A172 (cell line): ENCODE data around the gene CCDC12. TPM values are rescaled to one million over a fixed set of nuclear protein-coding genes. Genes with fewer than 3 reads are reported as not detected.

Experiments
- DNase-seq: peaks from one replicate; pipeline ENCODE4 v3.0.0-alpha.2; 2015; ENCODE audit warnings: low spot score
- total RNA-seq: library from RNA; depleted of rRNA; stranded (reverse); fragments of >200 nt; shearing (Covaris generic); gene quantifications from 2 replicates; pipeline ENCODE4 v1.2.3, GENCODE V29; 2014

The CCDC12 gene
- total RNA-seq, 1 experiment from 2014 or later, result 21.1 TPM

DNA sequence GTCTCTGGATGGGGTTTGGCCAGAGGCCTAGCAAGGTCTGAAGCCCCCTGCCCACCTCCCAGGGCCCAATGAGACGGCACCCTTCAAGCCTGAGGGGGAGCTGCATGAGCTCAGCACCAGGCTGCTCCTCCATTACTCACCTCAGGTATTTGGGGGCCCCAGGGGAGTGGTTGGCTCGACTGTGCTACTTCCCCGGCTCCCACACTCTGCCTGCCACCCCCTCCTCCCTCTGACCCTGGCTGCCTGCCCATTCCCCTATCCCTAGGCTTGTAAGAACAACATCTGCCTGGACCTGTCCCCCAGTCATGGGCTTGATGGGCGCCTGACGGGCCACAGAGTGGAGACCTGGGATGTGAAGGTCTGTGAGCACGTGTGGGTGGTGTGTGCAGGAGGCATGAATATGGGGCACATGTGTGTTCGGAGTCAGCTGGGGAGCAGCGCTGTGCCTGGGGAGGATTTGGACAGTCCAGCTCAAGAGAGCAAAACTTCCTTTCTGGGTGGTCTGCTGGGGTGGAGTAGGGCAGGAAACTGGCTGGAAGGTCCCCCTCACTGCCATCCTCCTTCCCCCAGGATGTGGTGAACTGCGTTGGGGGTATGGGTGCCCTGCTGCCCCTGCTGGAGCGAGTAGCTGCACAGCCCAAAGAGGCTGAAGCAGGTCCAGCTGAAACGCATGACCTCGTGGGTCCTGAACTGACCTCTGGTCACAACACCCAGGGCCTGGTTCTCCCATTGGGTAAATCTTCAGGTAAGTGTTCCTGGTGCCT, 20.3 kb upstream of the CCDC12 start:
- DNase-seq, result no peak

GRCh38 chr3:46995901-46996562, 19.5 kb upstream of the CCDC12 start:
- no peak for DNase-seq

DNA sequence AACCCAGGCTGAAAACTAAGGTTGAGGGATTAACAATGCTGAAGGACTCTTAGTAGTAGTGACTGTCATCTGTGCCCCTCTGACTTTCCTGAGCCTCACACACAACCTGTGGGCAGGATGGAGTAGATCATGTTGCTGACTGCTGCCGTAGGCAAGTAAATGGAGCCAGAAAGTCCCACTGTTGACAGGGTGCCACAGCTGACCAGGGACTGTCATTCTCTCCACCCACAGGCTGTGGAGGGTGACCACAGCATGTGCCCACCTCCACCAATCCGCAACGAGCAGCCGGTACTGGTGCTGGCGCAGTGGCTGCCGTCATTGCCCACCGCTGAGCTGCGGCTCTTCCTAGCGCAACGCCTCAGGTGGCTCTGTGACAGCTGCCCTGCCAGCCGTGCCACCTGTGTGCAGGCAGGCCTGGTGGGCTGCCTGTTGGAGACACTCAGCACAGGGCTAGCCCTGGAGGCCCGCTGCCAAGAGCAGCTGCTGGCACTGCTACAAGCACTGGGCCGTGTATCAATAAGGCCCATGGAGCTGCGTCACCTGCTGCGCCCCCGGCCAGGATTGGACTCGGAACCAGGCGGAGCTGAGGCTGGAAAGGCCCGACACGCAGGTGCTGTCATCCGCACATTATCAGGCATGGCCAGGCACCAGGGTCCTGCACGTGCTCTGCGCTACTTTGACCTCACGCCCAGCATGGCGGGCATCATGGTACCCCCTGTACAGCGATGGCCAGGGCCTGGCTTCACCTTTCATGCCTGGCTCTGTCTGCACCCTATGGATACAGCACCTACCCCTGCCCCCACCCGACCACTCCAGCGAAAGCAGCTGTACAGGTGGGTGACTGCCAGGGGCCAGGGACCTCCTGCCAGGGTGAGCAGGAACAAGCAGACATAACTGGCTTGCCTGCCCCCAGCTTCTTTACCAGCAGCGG, 18.5 kb upstream of the CCDC12 start:
- DNase-seq, result no peak

GRCh38 chr3:46993986-46994385, 17.4 kb upstream of the CCDC12 start:
- DNase-seq, result no peak

DNA sequence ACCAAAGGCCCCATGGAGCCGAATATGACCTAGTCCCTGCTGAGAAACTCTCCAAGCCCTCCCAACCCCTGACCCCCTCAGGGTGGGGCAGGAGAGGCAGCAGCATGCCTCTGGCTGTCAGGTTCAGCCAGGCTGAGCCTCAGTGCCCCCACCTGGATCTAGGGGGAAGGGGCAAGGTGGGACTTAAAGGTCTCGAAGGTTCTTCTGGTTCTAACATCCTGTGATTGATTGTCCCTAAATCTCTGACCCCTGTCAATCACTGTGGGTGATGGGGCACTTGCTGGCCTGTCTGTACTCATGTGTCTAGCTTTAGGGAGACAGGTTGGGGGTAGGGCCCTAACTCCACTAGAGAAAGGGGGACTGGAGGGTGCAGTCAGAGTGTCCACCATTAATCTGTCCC, 16.7 kb upstream of the CCDC12 start:
- DNase-seq, result no peak

GRCh38 chr3:46992231-46992630, 15.7 kb upstream of the CCDC12 start:
- DNase-seq, result no peak

DNA sequence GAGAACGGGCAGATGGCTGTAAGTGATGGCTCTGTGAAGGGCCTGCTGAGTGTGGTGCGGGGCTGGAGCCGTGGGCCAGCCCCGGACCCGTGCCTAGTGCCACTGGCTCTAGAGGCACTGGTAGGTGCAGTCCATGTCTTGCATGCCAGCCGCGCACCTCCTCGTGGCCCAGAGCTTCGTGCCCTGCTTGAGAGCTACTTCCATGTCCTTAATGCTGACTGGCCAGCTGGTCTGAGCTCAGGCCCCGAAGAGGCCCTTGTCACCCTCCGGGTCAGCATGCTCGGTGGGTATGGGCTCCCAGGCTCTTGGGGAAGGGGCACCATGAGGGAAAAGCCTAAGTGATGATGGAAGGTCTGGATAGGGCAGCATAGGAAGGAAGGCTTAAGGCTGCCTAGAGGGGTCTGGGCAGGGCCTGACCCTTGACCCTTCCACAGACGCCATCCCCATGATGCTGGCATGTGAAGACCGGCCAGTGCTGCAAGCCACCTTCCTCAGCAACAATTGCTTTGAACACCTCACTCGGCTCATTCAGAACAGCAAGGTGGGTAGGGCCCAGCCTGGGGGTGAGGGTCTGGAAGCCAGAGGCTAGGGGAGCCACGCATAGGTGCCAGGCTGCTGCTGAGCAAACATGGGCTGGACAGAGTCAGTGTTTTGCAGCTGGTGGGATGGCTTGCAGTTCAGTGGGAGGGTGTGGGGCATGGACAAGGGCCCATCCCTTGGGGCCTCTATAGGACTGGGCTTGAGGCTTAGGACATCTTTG, 15.0 kb upstream of the CCDC12 start:
- no peak for DNase-seq

DNA sequence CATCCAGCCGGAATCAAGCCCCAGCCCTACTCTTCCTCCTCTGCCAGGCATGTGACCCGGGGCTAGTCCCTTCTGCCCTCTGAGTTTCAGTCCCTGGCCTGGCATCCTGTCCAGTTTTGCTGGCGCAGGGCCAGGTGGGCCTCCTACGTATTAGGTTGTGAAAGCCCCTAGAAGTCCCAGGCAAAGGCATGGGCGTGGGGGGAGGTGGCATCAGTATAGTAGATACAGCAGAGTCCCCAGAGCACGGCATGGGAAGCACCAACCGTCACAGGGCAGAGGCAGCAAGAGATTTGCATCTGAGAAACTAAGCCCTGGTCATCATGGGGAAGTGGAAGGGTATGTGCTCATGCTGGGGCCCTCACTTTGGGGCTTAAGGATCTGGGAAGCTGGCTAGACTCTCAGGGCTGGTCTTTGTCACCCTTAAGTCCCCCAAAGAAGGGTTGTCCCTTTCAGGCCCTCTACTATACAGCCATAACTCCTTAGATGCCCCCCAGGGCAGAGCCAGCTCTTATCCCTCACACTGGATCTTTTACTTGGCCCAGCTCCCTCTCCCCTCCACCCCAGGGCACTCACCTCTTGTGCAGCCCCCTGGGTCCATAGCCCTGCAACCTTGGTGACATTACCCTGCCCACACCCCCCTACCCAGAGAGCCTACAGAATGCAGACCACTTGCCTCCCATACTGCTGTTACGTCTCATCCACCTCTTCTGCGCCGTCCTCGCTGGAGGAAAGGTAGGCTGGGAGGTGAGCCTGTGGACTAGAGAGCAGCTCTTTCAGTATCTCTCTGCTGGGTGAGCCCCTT, 14.2 kb upstream of the CCDC12 start:
- no peak for DNase-seq

DNA sequence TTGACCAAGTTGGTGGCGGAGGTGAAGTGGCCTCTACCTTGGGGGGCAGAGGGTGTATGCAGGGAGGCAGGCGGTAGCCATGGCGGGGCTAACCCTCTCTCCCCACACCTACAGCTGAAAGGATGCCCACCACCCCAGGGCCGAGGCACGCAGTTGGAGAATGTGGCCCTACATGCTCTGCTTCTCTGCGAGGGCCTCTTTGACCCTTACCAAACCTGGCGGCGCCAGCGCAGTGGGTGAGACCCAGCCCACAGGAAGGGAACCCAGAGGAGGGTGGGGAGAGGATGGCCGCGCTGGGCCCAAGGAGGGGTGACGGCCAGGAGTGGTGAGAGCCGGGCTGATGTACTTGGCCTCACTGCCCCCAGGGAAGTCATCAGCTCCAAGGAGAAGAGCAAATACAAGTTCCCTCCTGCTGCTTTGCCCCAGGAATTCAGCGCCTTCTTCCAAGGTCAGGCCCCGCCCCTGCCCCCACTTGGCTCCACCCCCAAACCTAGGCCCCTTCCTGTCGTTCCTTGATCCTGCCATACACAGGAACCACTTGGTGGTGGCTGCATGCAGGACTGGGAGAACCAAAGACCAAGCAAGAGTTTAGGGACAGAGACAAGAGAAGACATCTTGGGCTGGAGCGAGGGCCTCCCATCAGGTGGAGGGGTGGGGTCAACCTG, 12.7 kb upstream of the CCDC12 start:
- DNase-seq, result no peak

GRCh38 chr3:46988616-46989015, 12.1 kb upstream of the CCDC12 start:
- no peak for DNase-seq

DNA sequence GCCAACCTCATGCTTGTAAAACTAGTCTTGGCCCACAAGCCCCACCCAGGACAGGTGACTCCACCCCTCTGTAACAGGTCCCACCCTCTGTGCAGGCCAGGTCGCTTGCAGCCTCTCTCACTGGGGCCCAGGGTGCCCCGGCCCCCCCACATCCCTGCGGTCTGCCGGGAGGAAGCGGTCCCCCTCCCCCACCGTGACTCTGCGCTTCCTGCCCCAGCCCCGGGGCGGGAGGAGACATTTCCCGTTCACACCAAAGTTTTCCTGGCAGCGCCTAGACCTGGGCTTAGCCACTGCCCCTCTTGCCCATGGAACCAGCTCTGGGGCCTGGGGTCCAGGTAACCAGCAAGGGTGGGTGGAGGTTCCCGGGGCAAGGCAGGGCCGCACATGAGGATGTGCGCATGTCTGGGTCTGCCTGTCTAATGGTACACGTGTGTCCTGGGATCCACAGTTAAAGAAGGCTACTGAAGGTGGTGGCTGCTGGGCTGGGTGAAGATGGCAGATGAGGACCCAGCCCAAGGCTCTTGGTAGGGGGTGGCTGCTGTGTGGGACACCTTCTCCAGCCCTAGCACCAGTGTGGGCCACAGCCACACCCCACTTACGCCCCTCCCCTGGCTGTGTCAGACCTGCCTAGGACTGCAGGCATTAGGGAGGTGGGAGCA, 11.3 kb upstream of the CCDC12 start:
- DNase-seq, result no peak

DNA sequence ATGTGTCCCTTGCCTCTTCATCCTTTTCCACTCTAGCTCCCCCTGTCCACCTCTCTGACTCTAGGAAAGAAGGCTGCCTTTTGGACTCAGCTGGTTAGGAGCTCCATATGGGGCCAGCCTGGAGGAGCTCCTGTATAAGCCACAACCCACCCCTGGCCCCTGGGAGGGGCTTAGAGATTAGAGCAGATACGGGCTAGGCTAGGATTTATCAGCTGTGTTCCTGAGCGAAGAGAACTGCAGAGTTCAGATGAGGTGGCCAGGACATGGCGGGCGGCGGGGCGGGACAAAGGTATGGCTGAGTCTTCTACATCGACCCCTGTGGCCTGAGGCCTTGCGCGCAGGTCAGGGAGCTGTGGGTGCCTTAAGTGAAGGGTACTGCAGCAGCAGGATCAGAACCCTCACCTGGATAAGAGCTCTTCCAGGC, 10.8 kb upstream of the CCDC12 start:
- DNase-seq, result no peak

GRCh38 chr3:46986782-46987310, 10.3 kb upstream of the CCDC12 start:
- no peak for DNase-seq

DNA sequence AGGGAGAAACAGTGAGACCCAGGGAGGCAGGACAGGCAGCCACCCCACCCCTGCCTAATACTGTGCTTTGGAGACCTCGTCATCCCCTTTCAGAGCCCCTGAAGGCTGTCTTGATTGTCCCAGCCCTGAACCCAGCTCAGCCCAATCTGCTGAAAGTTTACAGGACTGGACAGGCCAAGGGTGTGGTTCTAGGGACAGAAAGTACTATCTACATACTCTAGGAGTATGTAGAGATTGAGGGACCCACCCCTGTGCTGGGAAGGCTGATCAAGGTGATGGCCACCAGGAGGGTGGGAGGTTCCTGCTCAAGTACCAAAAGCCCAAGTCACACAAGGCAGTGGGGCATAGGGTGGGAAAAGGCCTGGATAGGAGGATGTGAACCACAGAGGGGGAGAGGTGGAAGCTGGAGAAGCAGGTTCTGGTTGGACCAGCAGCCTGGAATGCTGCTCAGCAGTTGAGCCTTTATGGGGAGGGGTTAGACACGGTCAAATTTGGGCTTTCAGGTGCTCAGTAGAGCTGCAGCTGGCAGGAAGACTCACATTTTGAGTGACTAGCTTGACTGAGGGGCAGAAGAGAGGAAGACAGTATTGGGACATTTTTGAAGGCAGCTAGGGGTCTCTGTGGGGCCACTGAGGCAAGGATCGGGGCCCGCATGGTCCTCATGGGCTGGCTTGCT, 9.6 kb upstream of the CCDC12 start:
- DNase-seq, result no peak

DNA sequence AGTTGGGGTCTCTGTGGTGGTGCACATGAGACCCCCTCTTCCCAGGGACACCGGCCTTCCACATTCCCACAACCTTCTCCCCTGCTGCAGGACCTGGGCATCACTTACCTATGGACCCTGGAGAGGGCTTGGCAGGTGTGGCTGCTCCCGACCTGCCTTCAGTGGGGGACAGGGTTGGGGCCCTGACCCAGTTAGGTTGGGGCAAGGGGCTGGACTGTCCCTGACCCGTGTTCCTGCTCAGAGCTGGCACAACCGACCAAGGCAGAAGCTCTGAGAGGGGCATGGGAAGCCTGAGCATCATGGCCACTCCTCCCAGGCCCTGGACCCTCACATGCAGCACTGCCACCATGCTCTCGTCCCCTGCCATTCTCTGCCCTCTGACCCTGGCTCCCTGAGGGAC, 9.0 kb upstream of the CCDC12 start:
- no peak for DNase-seq

DNA sequence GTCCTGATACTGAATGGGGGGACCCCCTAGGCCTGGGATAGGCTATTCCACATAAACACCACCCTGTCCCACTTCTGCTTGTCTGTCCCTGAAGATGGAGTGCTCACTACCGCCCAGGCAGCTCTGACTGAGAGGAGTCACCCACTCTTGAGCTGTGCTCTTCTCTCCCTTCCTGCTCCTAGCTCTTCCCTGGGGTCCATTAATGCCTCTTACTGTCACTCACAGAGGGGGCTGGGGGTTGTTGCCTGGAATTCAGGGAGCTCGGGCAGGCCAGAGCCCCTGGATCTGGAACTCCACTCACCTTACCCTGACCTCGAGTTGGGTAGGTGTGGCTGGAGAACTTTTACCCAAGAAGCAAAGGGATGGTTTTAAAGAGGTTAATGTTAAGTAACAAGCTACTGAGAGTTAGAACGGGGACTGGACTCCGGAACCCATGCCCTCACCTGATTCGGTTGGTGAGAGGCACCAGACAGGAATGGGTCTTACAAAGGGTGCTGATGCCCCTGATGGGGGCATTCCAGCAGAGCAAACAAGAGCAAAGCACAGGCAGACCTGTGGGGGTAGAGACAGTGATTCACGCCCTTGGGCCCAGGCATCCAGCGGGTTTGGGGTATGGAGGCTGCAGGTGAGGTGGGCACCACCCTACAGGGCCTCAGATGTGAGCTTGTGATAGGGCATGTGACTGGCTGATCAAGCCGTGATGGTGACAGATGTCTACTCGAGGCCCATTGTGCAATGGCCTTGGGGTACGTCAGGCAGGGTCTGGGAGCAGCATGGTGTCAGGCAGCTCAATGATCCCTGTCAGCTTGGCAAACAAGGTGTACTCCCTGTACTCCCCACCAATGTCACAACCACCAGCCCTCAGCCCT, 8.3 kb upstream of the CCDC12 start:
- no peak for DNase-seq

- DNase-seq, result no peak
Measured at GRCh38 chr3:46982546-46982945, 6.0 kb upstream of the CCDC12 start.

DNA sequence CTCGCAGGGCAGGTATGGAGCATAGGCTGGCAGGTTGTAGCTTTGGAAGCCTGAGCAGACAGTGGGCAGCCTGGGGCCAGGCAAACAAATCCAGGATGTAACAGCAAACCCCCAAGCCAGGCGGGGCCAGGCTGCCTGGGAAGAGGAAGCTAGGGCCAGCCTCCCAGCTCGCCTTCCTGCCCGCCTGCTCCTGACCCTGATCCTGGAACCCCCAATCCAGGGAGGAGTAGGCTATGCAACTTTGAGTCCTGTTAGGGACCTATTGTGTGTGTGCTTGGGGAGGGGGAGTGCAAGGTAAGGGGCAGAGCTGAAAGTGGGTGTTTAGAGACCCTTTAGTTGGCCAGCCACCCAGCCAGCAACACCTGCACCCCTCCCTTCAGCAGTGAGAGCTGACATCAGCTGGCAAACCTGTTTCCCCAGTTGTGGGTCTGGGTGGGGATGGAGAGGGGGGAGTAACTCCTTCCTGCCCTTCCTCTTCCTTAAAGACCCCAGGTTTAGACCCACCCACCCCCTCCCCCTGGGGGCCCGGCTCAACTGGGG, 5.5 kb upstream of the CCDC12 start:
- DNase-seq, result no peak
